Measurements from ENCODE around the gene SPINK13.
"Not testable (repeated sequence)": the region's sequence is repeated elsewhere in the genome, so short reads cannot be mapped to it uniquely, and the experiment has no call there.

Gene SPINK13

GRCh38 chr5:148268566-148268965 lies at the start of gene SPINK13:
TSS of gene SPINK13 (plus strand) at chr5:148268794. CDS start at chr5:148270073, 1,279 bp downstream.
- DNase-seq (ENCODE audit: low read depth in 3 of 3) = no peak

DNA sequence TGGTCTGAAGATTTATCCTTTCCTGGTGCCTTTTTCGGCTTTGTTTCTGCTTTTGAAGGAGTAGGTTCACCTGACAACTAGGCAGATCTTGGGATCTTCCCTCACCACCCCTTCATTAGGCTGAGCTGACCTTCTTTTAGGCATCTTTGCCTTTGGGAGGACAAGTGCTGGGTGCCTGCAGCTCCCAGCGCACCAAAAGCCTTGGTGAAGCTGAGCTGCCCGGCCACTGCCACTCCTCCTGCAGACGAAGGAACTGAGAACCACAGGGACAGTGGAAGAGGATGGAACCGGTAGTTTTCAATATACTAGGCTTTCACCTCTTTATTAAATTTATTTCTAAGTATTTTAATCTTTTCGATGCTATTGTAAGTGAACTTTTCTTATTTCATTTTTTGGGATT lies 47.1 kb upstream of the SPINK13 start:
- no peak for DNase-seq (ENCODE audit: low read depth in 3 of 3)

GRCh38 chr5:148224117-148224742 lies 44.4 kb upstream of the SPINK13 start:
- no peak for DNase-seq (ENCODE audit: low read depth in 3 of 3)

DNA sequence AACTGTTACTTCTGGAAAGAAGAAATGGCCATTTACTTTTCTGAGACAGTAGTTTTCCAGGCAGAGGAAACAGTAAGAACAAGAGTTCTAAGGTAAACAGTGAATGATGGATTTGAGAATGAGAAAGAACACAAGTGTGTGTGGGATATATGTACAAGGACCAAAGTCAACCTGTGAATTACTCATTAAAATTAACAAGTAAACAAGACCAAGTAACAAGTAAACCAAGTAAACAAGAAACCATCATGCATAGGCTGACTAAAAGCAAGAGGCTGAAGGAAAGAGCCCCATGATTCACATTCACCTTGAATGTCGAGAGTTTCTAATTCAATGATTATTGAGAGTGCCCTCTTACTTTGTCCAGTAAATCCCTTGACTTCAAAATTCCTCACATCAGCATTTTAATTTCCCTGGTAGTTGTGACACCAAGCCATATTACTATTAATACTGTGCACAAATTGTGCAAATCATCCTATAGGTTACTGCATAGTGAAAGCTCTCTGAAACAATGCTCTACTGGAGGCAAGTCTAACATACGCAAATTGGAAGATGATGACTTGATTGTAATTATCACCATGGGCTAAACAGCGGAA lies 40.1 kb upstream of the SPINK13 start:
- no peak for DNase-seq (ENCODE audit: low read depth in 3 of 3)

GRCh38 chr5:148229840-148230239 lies 38.8 kb upstream of the SPINK13 start:
- no peak for DNase-seq (ENCODE audit: low read depth in 3 of 3)

DNA sequence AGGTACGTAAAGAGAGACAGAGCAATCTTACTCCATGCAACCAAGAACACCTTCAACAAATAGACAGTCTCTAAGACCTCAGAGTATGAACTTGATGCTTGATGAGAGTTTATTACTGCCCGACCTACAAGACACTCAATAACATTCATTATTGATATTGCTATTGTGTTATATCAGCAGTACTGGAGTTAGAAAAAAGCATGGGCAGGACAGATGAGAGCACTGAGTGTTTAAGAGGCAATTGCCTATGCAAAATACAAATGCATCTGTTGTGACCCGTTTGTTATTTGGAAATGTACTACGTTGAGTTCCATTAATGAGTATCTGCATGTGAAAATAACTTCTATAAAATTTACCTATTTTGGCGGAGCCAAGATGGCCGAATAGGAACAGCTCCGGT lies 38.4 kb upstream of the SPINK13 start:
- DNase-seq (ENCODE audit: low read depth in 3 of 3) = no peak

DNA sequence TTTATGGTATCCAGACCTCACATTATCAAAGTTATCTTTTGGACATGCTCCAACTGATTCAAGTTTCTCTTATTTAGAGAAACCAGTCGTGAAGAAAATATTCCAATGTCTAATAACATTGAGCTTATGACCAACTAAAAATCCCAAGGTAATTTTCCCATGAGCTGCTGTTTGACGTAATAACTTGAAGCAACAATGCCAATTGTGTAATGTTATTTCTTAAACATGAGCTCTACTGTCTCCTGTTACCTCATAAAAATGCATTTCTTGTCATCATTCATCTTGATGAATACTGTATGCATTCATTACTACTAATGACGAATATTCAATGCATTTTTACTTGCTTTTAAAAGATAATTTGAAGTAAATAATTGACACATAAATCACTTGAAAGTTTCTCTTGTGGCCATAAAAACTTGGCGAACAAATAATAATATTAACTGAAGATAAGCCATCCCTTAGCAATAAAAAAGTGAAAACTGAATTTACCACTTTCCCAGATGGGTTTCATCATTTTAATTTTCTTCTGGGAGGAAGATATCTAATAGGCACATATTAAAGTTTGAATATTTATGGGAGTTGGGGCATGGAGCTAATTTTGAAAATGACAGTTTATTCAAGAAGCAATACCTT lies 30.7 kb upstream of the SPINK13 start:
- no peak for DNase-seq (ENCODE audit: low read depth in 3 of 3)

DNA sequence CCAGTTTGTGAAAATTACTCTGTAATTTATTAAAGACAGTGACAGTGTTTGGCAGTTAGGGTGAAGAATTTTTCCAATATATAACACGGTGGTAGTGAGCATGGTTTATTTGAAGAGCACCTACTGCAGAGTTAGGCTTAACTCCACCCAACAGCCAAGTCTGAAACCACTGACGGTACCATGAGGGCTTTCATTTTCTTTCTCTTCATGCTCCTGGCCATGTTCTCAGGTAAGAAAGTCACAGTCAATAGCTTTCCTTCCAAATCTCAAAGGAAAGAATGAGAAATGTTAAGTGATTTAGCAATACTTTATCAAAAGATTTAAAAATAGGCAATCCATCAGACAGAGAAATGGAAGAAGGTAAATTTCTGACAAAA lies 30.2 kb upstream of the SPINK13 start, which contains the start of gene MARCOL:
Gene MARCOL, plus strand, starts transcription at position 108 of the 377 bp plus-strand sequence. Its CDS starts 73 bp downstream, at position 181.
- DNase-seq (ENCODE audit: low read depth in 3 of 3) = no peak

GRCh38 chr5:148248894-148249293 lies 19.7 kb upstream of the SPINK13 start:
- DNase-seq (ENCODE audit: low read depth in 3 of 3) = no peak

GRCh38 chr5:148255456-148255855 lies 13.1 kb upstream of the SPINK13 start:
- DNase-seq (ENCODE audit: low read depth in 3 of 3) = no peak

- no peak for DNase-seq (ENCODE audit: low read depth in 3 of 3)
These were observed 9.3 kb upstream of the SPINK13 start for GRCh38 chr5:148259288-148259687.

DNA sequence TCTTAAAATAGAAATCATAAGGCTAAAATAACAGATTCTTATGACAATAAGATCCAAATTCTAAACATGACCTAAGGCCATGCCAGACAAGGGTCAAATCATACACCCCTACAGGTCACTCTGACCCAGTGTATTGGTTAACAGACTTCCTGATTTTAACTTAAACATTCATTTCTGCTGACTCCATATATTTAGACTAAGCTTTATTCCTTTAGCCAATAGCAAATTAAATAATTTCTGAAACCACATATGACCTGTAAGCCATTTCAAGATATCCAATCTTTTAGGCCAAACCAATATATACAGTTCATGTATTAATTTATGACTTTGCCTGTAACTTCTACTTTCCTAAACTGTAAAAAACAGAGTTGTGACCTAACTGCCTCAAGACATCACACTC lies 7.4 kb upstream of the SPINK13 start:
- no peak for DNase-seq (ENCODE audit: low read depth in 3 of 3)

GRCh38 chr5:148267962-148268361 lies 632 bp upstream of the SPINK13 start:
- DNase-seq (ENCODE audit: low read depth in 3 of 3) = no peak

- DNase-seq (ENCODE audit: low read depth in 3 of 3) = not testable (repeated sequence)
These were observed 6.5 kb downstream of the SPINK13 start for GRCh38 chr5:148275129-148275528.

GRCh38 chr5:148280893-148281292 lies 12.3 kb downstream of the SPINK13 start:
- not testable (repeated sequence) for DNase-seq (ENCODE audit: low read depth in 3 of 3)

- DNase-seq (ENCODE audit: low read depth in 3 of 3) = not testable (repeated sequence)
These were observed 12.7 kb downstream of the SPINK13 start for GRCh38 chr5:148281336-148281735.

- DNase-seq (ENCODE audit: low read depth in 3 of 3) = no peak
These were observed 21.9 kb downstream of the SPINK13 start for GRCh38 chr5:148290271-148291195.

GRCh38 chr5:148297731-148298130 lies 29.1 kb downstream of the SPINK13 start:
- no peak for DNase-seq (ENCODE audit: low read depth in 3 of 3)

- DNase-seq (ENCODE audit: low read depth in 3 of 3) = no peak
These were observed 37.9 kb downstream of the SPINK13 start for GRCh38 chr5:148306446-148306845.

DNA sequence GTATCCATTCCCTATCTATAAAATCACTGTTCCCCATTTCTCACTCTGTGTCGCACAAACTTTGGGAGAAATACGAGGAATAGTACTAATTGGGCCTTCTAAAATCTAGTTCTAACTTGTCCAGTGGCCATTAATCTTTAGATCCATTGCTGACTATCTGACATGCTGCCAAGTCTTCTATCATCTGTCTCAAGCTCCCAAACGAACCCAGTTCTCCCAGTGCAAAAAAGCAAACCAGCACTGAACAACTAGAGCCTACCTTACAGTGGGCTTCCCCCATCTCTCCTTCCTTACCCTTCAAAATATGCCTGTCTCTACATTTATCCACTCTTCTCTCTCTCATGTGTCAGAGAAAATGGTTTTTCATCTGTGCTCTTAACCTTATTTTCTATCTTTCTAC lies 40.4 kb downstream of the SPINK13 start:
- DNase-seq (ENCODE audit: low read depth in 3 of 3) = no peak

DNA sequence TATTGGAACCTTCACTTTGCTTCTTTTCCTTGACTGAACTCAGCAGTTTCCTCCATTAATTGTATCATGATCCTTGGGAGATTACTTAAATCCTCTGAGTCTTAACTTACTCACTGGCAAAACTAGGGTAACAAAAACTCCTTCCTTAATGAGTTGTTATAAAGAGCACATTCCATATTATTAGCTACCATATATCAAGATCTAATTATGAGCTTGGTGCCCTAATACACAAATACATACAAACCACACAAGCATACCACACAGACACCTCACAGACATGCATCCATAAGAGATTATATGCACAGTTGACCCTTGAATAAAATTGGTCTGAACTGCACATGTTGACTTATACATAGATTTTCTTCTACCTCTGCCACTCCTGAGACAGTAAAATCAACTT lies 41.2 kb downstream of the SPINK13 start:
- no peak for DNase-seq (ENCODE audit: low read depth in 3 of 3)

- no peak for DNase-seq (ENCODE audit: low read depth in 3 of 3)
These were observed 42.9 kb downstream of the SPINK13 start for GRCh38 chr5:148311484-148311883.

Data from stimulated activated CD4-positive, alpha-beta T cell treated with anti-CD3 and anti-CD28 coated beads, TNF-alpha, amount 100 ng/mL, for 4 hours (primary cell).